Measurements from ENCODE around the gene SUN5. TPM values are rescaled to one million over a fixed set of nuclear protein-coding genes. Genes with fewer than 3 reads are reported as not detected.

Gene SUN5
- total and polyA plus RNA-seq, 7 donors, result not detected

DNA sequence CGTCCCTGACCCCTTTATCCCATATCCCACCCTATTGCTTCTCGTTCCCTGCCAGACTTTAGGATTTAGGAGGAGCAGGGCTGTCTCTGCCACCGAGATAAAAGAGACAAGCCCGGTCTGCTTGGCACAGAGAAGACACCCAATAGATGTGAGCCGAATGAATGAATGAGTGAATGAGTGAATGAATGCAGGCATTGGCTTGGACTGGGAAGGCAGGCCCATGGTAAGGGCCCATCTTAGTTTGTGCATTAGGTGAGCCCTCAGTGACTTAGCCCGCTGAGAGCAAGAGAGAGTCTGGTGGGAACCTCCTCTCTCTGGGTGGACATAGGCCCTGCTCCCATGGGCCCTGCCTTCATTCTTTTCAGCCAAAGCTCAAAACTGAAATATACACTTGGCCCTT lies 26.3 kb upstream of the SUN5 start:
- no peaks in the 10 kb centered on the region for H3K36me3 ChIP-seq
- no peaks in the 10 kb centered on the region for H3K9me3 ChIP-seq
- intact Hi-C loops (cut with DNase I), result no loop called here
- no peak overlapping the region for H3K27ac ChIP-seq
- TF ChIP-seq POLR2AphosphoS5 (IDR thresholded peaks at IDR 0.05), result no peak
- TF ChIP-seq POLR2A (IDR thresholded peaks at IDR 0.05), result no peak
- no peak for TF ChIP-seq EP300 (IDR thresholded peaks at IDR 0.05)
- WGBS, 2 donors, result 82 to 88% methylated on average over 6 of the region's 6 CpGs
- H3K27me3 ChIP-seq, result no peaks in the 10 kb centered on the region
- no peak overlapping the region for H3K4me3 ChIP-seq
- no peaks in the 10 kb centered on the region for H3K4me1 ChIP-seq
- no peak for DNase-seq

DNA sequence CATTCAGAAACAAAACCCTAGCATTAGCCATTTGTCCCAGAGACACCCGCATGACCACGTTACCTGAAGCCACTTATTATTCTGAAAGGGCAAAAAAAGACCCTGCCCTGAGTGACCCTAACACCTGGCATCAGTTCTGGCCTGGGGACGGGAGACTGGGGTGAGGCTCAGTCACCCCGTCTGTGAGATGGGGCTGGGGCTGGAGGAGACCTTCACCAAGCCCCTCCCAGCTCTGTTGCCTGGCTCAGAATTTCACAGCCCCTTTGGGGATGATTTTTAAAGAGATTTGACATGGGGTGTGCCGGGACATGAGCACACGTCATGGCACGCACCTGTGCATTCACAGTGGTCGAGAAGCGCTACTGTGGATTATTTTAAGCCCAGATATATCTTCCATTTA lies 25.8 kb upstream of the SUN5 start:
- DNase-seq, result no peak
- Histone ChIP-seq H3K4me1 (no peaks in the 10 kb centered on the region), H3K9me3 (no peaks in the 10 kb centered on the region), H3K27ac (no peak overlapping the region), H3K36me3 (no peaks in the 10 kb centered on the region), H3K27me3 (no peaks in the 10 kb centered on the region), H3K4me3 (no peak overlapping the region)
- TF ChIP-seq POLR2AphosphoS5 (IDR thresholded peaks at IDR 0.05), result no peak
- TF ChIP-seq EP300 (IDR thresholded peaks at IDR 0.05), result no peak
- intact Hi-C loops (cut with DNase I), result no loop called here
- 76 to 87% methylated on average over 9 of the region's 9 CpGs for WGBS, 2 donors

GRCh38 chr20:33028875-33029274 lies 24.6 kb upstream of the SUN5 start:
- WGBS, 2 donors, result 52 to 77% methylated on average over 7 of the region's 7 CpGs
- DNase-seq, result no peak
- intact Hi-C loops (cut with DNase I), result loop anchor here (10.0 kb wide), 1 partner anchor 64 kb away; no protein-coding TSS in a partner anchor
- Histone ChIP-seq H3K4me3 (no peak overlapping the region), H3K27ac (no peak overlapping the region), H3K27me3 (no peaks in the 10 kb centered on the region), H3K36me3 (no peaks in the 10 kb centered on the region), H3K4me1 (no peaks in the 10 kb centered on the region), H3K9me3 (no peaks in the 10 kb centered on the region)
- TF ChIP-seq EP300 (IDR thresholded peaks at IDR 0.05) (no peak), POLR2AphosphoS5 (IDR thresholded peaks at IDR 0.05) (no peak), CTCF (IDR thresholded peaks at IDR 0.05) (no peak), POLR2A (IDR thresholded peaks at IDR 0.05) (no peak)

- intact Hi-C loops (cut with DNase I), result loop anchor here (10.0 kb wide), 1 partner anchor 63 kb away; no protein-coding TSS in a partner anchor
- H3K36me3 ChIP-seq, result no peaks in the 10 kb centered on the region
- no peak for TF ChIP-seq POLR2AphosphoS5 (IDR thresholded peaks at IDR 0.05)
- no peak for TF ChIP-seq CTCF (IDR thresholded peaks at IDR 0.05)
- TF ChIP-seq EP300 (IDR thresholded peaks at IDR 0.05), result no peak
- no peak for TF ChIP-seq POLR2A (IDR thresholded peaks at IDR 0.05)
- H3K9me3 ChIP-seq, result no peaks in the 10 kb centered on the region
- no peak for DNase-seq
- H3K4me1 ChIP-seq, result no peaks in the 10 kb centered on the region
- H3K4me3 ChIP-seq, result no peak overlapping the region
- no peak overlapping the region for H3K27ac ChIP-seq
- H3K27me3 ChIP-seq, result no peaks in the 10 kb centered on the region
- WGBS, 2 donors, result 63 to 85% methylated on average over 12 of the region's 12 CpGs
These were observed 23.8 kb upstream of the SUN5 start for GRCh38 chr20:33027769-33028751.

GRCh38 chr20:33026779-33027759 lies 22.8 kb upstream of the SUN5 start:
- intact Hi-C loops (cut with DNase I), result loop anchor here (10.0 kb wide), 1 partner anchor 62 kb away; no protein-coding TSS in a partner anchor
- TF ChIP-seq POLR2AphosphoS5 (IDR thresholded peaks at IDR 0.05) (no peak), CTCF (IDR thresholded peaks at IDR 0.05) (no peak), EP300 (IDR thresholded peaks at IDR 0.05) (no peak), POLR2A (IDR thresholded peaks at IDR 0.05) (no peak)
- no peaks in the 10 kb centered on the region for H3K27me3 ChIP-seq
- H3K4me1 ChIP-seq, result no peaks in the 10 kb centered on the region
- WGBS, 2 donors, result 66 to 80% methylated on average over 10 of the region's 10 CpGs
- no peak overlapping the region for H3K4me3 ChIP-seq
- no peak for DNase-seq
- no peaks in the 10 kb centered on the region for H3K9me3 ChIP-seq
- no peak overlapping the region for H3K27ac ChIP-seq
- H3K36me3 ChIP-seq, result no peaks in the 10 kb centered on the region

Measured in sigmoid colon (tissue), 7 donors.